ENCODE data around the gene CXCL14.
A peak's percentile ranks its signal among the peaks of the same experiment; 100 is the strongest.

DNA sequence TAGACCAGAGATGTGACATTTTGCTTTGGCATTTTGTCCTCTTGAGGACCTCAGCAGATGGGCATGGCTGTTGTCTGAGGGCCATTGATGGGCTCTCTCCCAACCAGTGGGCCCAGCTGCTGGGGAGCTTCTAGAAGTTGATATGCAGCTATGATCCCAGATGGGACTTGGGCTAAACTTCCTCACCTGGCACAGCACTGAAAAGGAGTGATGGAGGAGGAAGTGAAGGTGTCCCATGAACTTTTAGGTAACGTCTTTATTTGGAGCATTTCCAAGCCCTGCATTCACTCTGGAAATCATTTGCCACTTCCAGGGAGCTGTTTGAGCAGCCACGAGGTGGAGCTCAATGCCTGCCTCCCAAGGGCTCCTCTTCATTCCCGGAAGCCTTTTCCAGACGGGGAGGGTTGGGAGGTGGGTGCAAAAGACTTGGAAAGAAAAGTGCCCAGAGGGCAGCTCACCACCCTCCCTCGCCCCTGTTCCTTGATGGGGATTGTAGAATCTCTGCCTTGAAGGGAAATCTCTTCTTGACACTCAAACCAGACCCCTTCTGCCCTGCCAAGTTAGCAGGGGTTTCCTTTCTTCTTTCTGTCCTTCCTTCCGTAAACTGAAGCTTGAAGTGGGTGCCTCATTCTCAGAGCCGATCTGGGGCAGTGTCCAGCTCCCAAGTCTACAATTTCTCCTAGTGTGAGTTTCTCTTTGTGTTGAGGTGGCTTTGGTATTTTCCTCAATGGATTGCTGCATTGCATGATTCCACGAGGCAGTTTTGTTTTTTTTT is 24.9 kb downstream of the CXCL14 start:
- TF ChIP-seq, protein P1, sequence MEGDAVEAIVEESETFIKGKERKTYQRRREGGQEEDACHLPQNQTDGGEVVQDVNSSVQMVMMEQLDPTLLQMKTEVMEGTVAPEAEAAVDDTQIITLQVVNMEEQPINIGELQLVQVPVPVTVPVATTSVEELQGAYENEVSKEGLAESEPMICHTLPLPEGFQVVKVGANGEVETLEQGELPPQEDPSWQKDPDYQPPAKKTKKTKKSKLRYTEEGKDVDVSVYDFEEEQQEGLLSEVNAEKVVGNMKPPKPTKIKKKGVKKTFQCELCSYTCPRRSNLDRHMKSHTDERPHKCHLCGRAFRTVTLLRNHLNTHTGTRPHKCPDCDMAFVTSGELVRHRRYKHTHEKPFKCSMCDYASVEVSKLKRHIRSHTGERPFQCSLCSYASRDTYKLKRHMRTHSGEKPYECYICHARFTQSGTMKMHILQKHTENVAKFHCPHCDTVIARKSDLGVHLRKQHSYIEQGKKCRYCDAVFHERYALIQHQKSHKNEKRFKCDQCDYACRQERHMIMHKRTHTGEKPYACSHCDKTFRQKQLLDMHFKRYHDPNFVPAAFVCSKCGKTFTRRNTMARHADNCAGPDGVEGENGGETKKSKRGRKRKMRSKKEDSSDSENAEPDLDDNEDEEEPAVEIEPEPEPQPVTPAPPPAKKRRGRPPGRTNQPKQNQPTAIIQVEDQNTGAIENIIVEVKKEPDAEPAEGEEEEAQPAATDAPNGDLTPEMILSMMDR (conservative IDR thresholded peaks at IDR 0.05; ENCODE audit: low read depth, low read length) = peak; percentile 66
- TF ChIP-seq EZH2 (IDR thresholded peaks at IDR 0.05; ENCODE audit: borderline replicate concordance, low read depth, low read length, poor library complexity, severe bottlenecking) = no peak
